Measurements from ENCODE around the gene NOTCH4. TPM values are rescaled to one million over a fixed set of nuclear protein-coding genes. Genes with fewer than 3 reads are reported as not detected.

Gene NOTCH4
- total RNA-seq, 2 experiments from 2014 or later, result 0.15 to 0.60 TPM

- ChIA-PET POLR2A (interaction anchor here (1.1 kb wide), 3 partner anchors 25 to 36 kb away, joined by 3 to 6 read pairs (median 5); partner anchors contain the start of genes ATF6B and FKBPL), CTCF (interaction anchor here (0.6 to 1.1 kb wide), 4 partner anchors 23 to 684 kb away, joined by 3 to 6 read pairs (median 4); partner anchors contain the start of gene TAP2)
- Mint-ChIP-seq H3K27me3 (peaks cover 32% of the 10 kb centered on the region), H3K36me3 (ENCODE audit: low read depth) (peaks cover 6% of the 10 kb centered on the region), H3K4me3 (peak overlapping the region; percentile 91), H3K27ac (peak overlapping the region; percentile 58), H3K4me1 (peaks cover 24% of the 10 kb centered on the region), H3K9me3 (no peaks in the 10 kb centered on the region)
- peak; percentile 71 for DNase-seq
Observed at GRCh38 chr6:32154514-32155161, 69.2 kb downstream of the NOTCH4 start.

DNA sequence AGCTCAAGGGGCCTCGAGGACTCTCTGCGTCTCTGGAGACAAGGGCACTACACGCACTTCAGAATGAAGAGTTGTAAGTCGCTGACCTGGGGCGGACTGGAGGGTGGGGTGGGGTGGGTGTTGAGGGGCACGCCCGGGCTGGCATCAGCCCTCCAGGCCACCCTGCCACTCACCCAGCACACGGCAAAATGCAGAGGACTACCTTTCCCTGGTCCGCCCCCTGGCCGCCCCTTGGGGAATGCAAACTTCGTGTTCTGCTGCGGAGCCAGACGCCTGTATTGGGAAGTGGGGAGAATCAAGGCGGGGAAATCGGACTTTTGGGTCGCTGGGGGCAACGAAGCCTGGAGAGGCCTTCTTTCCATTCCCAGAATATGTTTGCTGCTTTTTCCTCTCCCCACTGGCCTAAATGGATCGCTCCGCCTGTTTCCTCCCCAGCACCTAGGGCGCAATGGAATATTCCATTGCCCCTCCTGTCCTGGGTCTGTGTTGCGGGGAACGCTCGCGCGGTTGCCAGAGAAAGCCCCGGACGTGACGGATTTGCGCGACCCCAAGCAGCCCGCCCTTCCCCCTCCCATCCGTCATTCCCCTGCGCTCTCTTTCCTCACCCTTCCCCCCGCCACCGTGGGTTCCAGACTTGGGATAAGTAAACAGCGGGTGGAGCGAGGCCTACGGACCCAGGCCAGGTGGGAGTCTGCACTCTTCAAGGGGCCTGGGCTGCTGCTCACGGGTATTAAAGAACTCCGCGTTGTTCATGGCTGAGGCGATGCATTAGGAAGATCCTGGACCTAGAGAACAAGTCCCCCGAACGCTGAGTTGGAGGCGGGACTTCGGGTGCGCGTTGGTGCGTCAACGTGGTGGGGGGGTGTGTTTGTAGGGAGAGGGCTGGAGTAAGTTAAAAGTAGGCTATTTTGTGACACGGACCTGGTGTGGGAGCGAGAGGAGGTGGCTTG, 70.0 kb downstream of the NOTCH4 start, which contains the start of gene PPT2:
Gene PPT2, plus strand, starts transcription at position 578 of the 950 bp plus-strand sequence. CDS start 454 bp downstream, outside the sequence.
- H3K9me3 Mint-ChIP-seq, result no peaks in the 10 kb centered on the region
- peak within 1 kb of the TSS; percentile 91 for H3K4me3 Mint-ChIP-seq
- POLR2A ChIA-PET, result interaction anchor here (0.9 to 1.1 kb wide), 4 partner anchors 24 to 42 kb away, joined by 3 to 6 read pairs (median 4); partner anchors contain the start of genes ATF6B and FKBPL
- DNase-seq, result peak; percentile 72
- H3K36me3 Mint-ChIP-seq (ENCODE audit: low read depth), result peaks cover 6% of the 10 kb centered on the region
- peak within 1 kb of the TSS; percentile 58 for H3K27ac Mint-ChIP-seq
- H3K4me1 Mint-ChIP-seq, result peaks cover 26% of the 10 kb centered on the region
- H3K27me3 Mint-ChIP-seq, result peaks cover 36% of the 10 kb centered on the region
- CTCF ChIA-PET, result interaction anchor here (1.0 to 1.3 kb wide), 3 partner anchors 35 to 685 kb away, joined by 4 to 6 read pairs (median 4); partner anchors contain the start of gene TAP2

DNA sequence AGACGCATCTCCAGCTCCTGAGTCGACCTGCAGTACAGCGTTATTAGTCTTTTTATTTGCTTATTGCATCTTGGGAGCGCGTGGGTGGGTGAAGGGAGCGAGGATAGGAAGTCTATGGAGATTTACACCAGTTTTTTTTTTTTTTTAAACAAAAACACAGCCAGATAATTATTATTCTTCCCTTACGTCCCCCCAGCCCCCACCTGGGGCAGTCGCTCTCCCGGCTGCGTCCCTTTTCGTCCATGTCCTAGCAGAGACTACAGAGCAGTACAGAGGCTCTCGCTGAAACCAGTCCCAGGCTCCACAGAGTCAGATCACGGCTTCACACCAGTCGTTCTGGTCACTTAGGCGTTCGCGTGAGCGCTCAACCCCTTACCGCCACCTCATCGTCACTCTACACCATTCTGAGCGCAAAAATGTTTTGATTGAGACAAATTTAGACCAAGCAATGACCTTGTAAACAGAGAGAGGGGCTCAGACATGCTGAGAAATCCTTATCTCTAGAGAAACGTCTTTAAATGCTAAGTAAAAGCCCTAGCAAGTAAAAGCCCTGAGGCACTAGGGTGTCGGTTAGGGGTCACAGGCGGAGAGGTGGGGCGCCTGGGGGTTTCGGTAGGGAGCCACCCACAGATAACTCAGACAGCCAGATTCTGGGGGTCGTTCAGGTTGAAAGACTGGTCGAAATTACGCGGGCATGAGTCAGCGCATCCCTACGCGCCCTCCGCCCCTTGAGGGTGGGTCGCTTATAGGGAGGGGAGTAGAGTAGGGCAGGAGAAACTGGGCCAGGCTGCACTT, 70.9 kb downstream of the NOTCH4 start:
- peaks cover 35% of the 10 kb centered on the region for H3K4me1 Mint-ChIP-seq
- no peak for DNase-seq
- no peaks in the 10 kb centered on the region for H3K9me3 Mint-ChIP-seq
- H3K27ac Mint-ChIP-seq, result no peak overlapping the region
- peaks cover 45% of the 10 kb centered on the region for H3K27me3 Mint-ChIP-seq
- peaks cover 9% of the 10 kb centered on the region for H3K36me3 Mint-ChIP-seq (ENCODE audit: low read depth)
- ChIA-PET CTCF (interaction anchor here (0.6 to 1.3 kb wide), 2 partner anchors 14 to 42 kb away, joined by 3 to 4 read pairs; no protein-coding TSS in a partner anchor), POLR2A (interaction anchor here (0.9 kb wide), 1 partner anchor 43 kb away, joined by 4 read pairs; no protein-coding TSS in a partner anchor)
- H3K4me3 Mint-ChIP-seq, result peak overlapping the region; percentile 55

GRCh38 chr6:32151863-32152768, 71.8 kb downstream of the NOTCH4 start, which contains the start of gene PRRT1:
Gene PRRT1, minus strand, starts transcription at chr6:32151939. Its CDS starts 112 bp downstream, at chr6:32151827.
- peaks cover 5% of the 10 kb centered on the region for H3K36me3 Mint-ChIP-seq (ENCODE audit: low read depth)

DNA sequence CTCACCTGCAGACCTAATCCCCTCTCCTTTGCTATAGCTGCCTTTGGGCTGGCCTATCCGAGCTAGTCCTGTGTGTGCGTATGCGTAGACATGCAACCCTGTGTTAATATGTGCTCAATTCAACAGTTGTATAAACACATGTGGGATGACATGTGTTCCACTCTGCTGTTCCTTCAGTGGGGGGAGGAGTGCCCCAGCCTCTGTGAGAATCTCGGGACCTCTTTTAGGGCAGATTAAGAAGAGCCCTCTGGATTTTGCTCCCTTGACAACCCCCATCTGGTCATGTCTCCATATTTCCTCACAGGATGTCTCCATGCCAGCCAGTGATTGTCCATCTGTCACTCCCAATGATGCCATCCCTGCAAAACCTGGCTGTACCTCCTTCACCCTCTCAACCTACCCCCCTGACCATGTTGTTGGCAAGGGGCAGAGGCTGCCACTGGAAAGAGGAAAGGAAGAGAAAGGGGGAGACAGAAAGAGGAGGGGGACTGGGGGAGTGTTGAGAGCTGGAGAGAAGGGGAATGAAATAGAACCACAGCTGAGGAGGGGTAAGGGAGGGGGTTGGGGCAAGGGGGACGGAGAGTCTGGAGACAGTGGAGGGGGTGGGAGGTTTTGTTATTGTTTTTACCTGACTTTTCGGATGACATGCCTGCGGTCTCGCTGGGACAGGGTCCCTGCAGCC, 72.5 kb downstream of the NOTCH4 start:
- H3K27me3 Mint-ChIP-seq, result peaks cover 59% of the 10 kb centered on the region
- DNase-seq, result no peak
- peaks cover 5% of the 10 kb centered on the region for H3K36me3 Mint-ChIP-seq (ENCODE audit: low read depth)
- POLR2A ChIA-PET, result no interaction called here
- no peaks in the 10 kb centered on the region for H3K9me3 Mint-ChIP-seq
- H3K4me1 Mint-ChIP-seq, result peaks cover 47% of the 10 kb centered on the region
- H3K4me3 Mint-ChIP-seq, result no peak overlapping the region
- H3K27ac Mint-ChIP-seq, result no peak overlapping the region
- CTCF ChIA-PET, result no interaction called here

More at GRCh38 chr6:32151863-32152768, 71.8 kb downstream of the NOTCH4 start, which contains the start of gene PRRT1:
- Mint-ChIP-seq H3K27me3 (peaks cover 53% of the 10 kb centered on the region), H3K4me3 (no peak within 1 kb of the TSS), H3K9me3 (no peaks in the 10 kb centered on the region), H3K27ac (no peak within 1 kb of the TSS), H3K4me1 (peaks cover 43% of the 10 kb centered on the region)
- CTCF ChIA-PET, result interaction anchor here (0.6 to 1.3 kb wide), 2 partner anchors 13 to 43 kb away, joined by 3 to 4 read pairs; no protein-coding TSS in a partner anchor
- POLR2A ChIA-PET, result interaction anchor here (0.9 kb wide), 1 partner anchor 44 kb away, joined by 4 read pairs; no protein-coding TSS in a partner anchor
- no peak for DNase-seq

DNA sequence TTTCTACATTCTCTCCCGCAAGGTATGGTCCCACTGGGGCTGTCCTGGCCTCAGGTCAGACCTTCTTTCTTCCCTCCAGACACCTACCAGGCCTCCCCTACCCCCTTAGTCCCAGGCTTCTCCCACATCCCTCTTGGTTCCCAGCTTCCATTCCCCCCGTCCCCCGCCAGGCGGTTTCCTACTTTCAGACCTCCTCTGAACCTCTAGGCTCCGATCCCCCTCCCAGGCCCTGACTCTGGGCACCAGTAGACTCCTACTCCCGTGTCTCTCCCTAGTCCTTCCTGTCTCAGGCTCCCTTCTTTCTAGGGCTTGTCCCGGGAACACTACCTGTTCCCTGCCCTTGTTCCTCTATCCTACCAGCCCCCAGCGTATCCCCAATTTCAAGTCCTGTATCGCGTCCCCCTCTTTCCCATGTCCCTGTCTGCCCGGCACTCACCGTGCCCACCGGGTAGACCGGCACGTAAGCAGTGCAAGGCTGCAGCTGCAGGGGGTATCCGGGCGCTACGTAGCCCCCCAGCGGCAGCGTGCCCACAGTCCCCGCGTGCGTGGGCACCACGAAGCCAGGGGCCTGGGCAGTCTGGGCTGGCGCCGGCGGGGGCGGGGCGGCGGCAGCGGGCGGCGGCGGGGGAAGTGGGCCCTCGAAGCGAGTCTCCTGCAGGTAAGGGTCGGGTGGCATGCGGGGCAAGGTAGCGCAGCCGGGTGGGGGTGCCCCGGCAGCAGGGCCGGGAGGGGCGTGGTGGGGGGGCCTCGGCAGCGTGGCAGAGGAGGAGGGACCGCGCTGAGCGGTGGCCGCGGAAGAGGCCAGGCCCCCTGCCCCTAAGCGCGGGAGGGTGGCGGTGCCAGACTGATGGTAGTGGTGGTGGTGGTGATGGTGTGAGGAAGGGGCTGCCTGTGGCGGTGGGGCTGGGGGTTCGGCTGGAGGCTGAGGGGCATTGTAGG, 73.7 kb downstream of the NOTCH4 start:
- peak overlapping the region; percentile 9 for H3K4me3 Mint-ChIP-seq
- H3K27me3 Mint-ChIP-seq, result peaks cover 67% of the 10 kb centered on the region
- peaks cover 5% of the 10 kb centered on the region for H3K36me3 Mint-ChIP-seq (ENCODE audit: low read depth)
- DNase-seq, result no peak
- ChIA-PET CTCF (interaction anchor here (1.6 kb wide), 1 partner anchor 45 kb away, joined by 4 read pairs; no protein-coding TSS in a partner anchor), POLR2A (no interaction called here)
- no peak overlapping the region for H3K27ac Mint-ChIP-seq
- peaks cover 45% of the 10 kb centered on the region for H3K4me1 Mint-ChIP-seq
- no peaks in the 10 kb centered on the region for H3K9me3 Mint-ChIP-seq

DNA sequence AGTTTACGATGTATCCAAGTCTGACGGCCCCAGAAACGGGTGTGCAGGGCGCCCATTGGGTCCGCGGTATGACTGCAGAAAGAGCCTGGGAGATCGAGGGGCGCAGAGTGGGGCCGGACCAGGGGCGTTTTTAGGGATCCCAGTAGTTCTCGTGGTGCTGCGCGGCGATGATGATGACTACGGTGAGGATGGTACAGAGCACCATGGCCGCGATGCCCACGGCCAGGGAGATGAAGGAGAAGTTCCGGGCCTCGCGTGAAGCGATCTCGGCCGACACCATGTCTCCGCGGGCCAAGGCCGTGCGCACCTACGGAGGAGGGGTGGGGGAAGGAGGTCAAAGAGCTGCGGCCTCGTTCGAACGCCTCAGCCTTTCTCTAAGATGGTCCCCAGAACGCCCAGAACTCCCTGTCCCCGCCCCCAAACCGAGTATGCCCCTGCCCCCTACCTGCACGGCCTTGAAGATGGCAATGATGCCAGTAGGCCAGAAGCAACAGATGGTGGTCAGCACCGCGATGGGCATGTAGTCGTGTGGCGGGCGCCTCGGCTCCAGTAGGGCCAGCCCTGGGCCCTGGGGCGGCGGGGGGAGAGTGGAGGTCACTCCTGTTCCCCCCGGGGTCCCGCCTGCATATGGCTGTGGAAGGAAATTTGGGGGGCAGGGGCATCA, 74.6 kb downstream of the NOTCH4 start:
- Mint-ChIP-seq H3K4me1 (peaks cover 35% of the 10 kb centered on the region), H3K27ac (peak overlapping the region; percentile 25), H3K9me3 (no peaks in the 10 kb centered on the region), H3K4me3 (peak overlapping the region; percentile 70), H3K36me3 (ENCODE audit: low read depth) (peaks cover 5% of the 10 kb centered on the region), H3K27me3 (peaks cover 72% of the 10 kb centered on the region)
- DNase-seq, result no peak
- POLR2A ChIA-PET, result interaction anchor here (1.0 kb wide), 1 partner anchor 28 kb away, joined by 4 read pairs; no protein-coding TSS in a partner anchor
- CTCF ChIA-PET, result interaction anchor here (1.0 to 1.6 kb wide), 2 partner anchors 18 to 46 kb away, joined by 3 to 4 read pairs; no protein-coding TSS in a partner anchor

- H3K4me3 Mint-ChIP-seq, result peak overlapping the region; percentile 70
- peak; percentile 68 for DNase-seq
- peaks cover 5% of the 10 kb centered on the region for H3K36me3 Mint-ChIP-seq (ENCODE audit: low read depth)
- no peaks in the 10 kb centered on the region for H3K9me3 Mint-ChIP-seq
- ChIA-PET CTCF (interaction anchor here (1.0 to 1.6 kb wide), 2 partner anchors 17 to 47 kb away, joined by 3 to 4 read pairs; no protein-coding TSS in a partner anchor), POLR2A (interaction anchor here (1.0 to 1.2 kb wide), 2 partner anchors 29 to 47 kb away, joined by 3 to 4 read pairs; no protein-coding TSS in a partner anchor)
- H3K4me1 Mint-ChIP-seq, result peaks cover 29% of the 10 kb centered on the region
- H3K27me3 Mint-ChIP-seq, result peaks cover 70% of the 10 kb centered on the region
- H3K27ac Mint-ChIP-seq, result peak overlapping the region; percentile 25
Observed at GRCh38 chr6:32148289-32149091, 75.4 kb downstream of the NOTCH4 start.
